NCI-H2029 (cell line): Measurements from ENCODE around the gene LCE5A.
"Not testable (repeated sequence)": the region's sequence is repeated elsewhere in the genome, so short reads cannot be mapped to it uniquely, and the experiment has no call there.

Experiments
- DNase-seq: peaks from one replicate; lab custom pipeline; 2025; lab: John Stamatoyannopoulos, UW

LCE5A gene

GRCh38 chr1:152516082-152516481 is 5.5 kb downstream of the LCE5A start:
- no peak for DNase-seq

GRCh38 chr1:152517237-152517811 is 6.7 kb downstream of the LCE5A start:
- DNase-seq, result no peak

- DNase-seq, result no peak
Measured at GRCh38 chr1:152519851-152520250, 9.2 kb downstream of the LCE5A start.

- no peak for DNase-seq
Measured at GRCh38 chr1:152520561-152521090, 10.0 kb downstream of the LCE5A start.

GRCh38 chr1:152525080-152525641 is 14.6 kb downstream of the LCE5A start:
- no peak for DNase-seq

GRCh38 chr1:152533327-152533938 is 22.8 kb downstream of the LCE5A start:
- DNase-seq, result no peak

GRCh38 chr1:152535774-152536173 is 25.2 kb downstream of the LCE5A start:
- no peak for DNase-seq

GRCh38 chr1:152537496-152537895 is 26.9 kb downstream of the LCE5A start:
- DNase-seq, result no peak

GRCh38 chr1:152539901-152540300 is 29.3 kb downstream of the LCE5A start:
- DNase-seq, result no peak

GRCh38 chr1:152543820-152544219 is 33.2 kb downstream of the LCE5A start:
- DNase-seq, result no peak

GRCh38 chr1:152546704-152547103 is 36.1 kb downstream of the LCE5A start:
- no peak for DNase-seq

- not testable (repeated sequence) for DNase-seq
Measured at GRCh38 chr1:152548358-152548757, 37.8 kb downstream of the LCE5A start.
